Ectodermal cell (in vitro differentiated cells): ENCODE data around the gene ROBO1.

Experiments used
- H3K27ac ChIP-seq: 2 replicates; pipeline ENCODE4 v1.7.0; 2013; ENCODE audit warnings: mild to moderate bottlenecking, low read depth, low read length; ENCODE audit not compliant: insufficient read depth, poor library complexity, severe bottlenecking
- H3K27me3 ChIP-seq: 2 replicates; pipeline ENCODE4 v1.7.0; 2013; ENCODE audit warnings: mild to moderate bottlenecking, low read length; ENCODE audit not compliant: insufficient read depth, control insufficient read depth, poor library complexity, severe bottlenecking
- H3K36me3 ChIP-seq: one replicate; pipeline ENCODE4 v1.7.0; 2013; ENCODE audit warnings: low read length; ENCODE audit not compliant: control insufficient read depth, insufficient read depth
- H3K4me1 ChIP-seq: one replicate; pipeline ENCODE4 v1.7.0; 2013; ENCODE audit warnings: low read length; ENCODE audit not compliant: control insufficient read depth, insufficient read depth
- H3K4me3 ChIP-seq: 2 replicates; pipeline ENCODE4 v1.7.0; 2013; ENCODE audit warnings: low read depth, low read length, control low read depth; ENCODE audit not compliant: insufficient read depth
- H3K9me3 ChIP-seq: 2 replicates; pipeline ENCODE4 v1.7.0; 2013; ENCODE audit warnings: mild to moderate bottlenecking, low read length, moderate library complexity; ENCODE audit not compliant: control insufficient read depth
- WGBS, 2 experiments: methylation state at CpG; one replicate each; pipeline ENCODE4 v1.1.7; 2013; ENCODE audit warnings: missing lambda C conversion rate in 2 of 2; 5-methylcytosine and 5-hydroxymethylcytosine counted together

ROBO1 gene

GRCh38 chr3:78601249-78601648 is 1166.5 kb downstream of the ROBO1 start:
- Histone ChIP-seq H3K9me3 (no peaks in the 10 kb centered on the region), H3K27me3 (no peaks in the 10 kb centered on the region), H3K36me3 (peaks cover 6% of the 10 kb centered on the region), H3K4me3 (no peak overlapping the region), H3K4me1 (no peaks in the 10 kb centered on the region), H3K27ac (no peak overlapping the region)
- 89 to 95% methylated on average over 2 of the region's 2 CpGs for WGBS, 2 experiments

GRCh38 chr3:78589778-78590177 is 1178.0 kb downstream of the ROBO1 start:
- H3K4me3 ChIP-seq = no peak overlapping the region
- H3K36me3 ChIP-seq = no peaks in the 10 kb centered on the region
- no peaks in the 10 kb centered on the region for H3K9me3 ChIP-seq
- 20 to 35% methylated on average over 1 of the region's 1 CpG for WGBS, 2 experiments
- H3K4me1 ChIP-seq = no peaks in the 10 kb centered on the region
- no peak overlapping the region for H3K27ac ChIP-seq
- H3K27me3 ChIP-seq = no peaks in the 10 kb centered on the region

- 89 to 93% methylated on average over 2 of the region's 3 CpGs for WGBS, 2 experiments
- no peaks in the 10 kb centered on the region for H3K9me3 ChIP-seq
- no peaks in the 10 kb centered on the region for H3K36me3 ChIP-seq
- H3K27ac ChIP-seq = no peak overlapping the region
- no peaks in the 10 kb centered on the region for H3K27me3 ChIP-seq
- no peaks in the 10 kb centered on the region for H3K4me1 ChIP-seq
- H3K4me3 ChIP-seq = no peak overlapping the region
These were observed 1178.7 kb downstream of the ROBO1 start for GRCh38 chr3:78588906-78589621.

GRCh38 chr3:78580681-78581080 is 1187.1 kb downstream of the ROBO1 start:
- H3K27ac ChIP-seq = no peak overlapping the region
- no peaks in the 10 kb centered on the region for H3K4me1 ChIP-seq
- H3K36me3 ChIP-seq = no peaks in the 10 kb centered on the region
- H3K9me3 ChIP-seq = no peaks in the 10 kb centered on the region
- no peak overlapping the region for H3K4me3 ChIP-seq
- 84 to 95% methylated on average over 2 of the region's 2 CpGs for WGBS, 2 experiments
- no peaks in the 10 kb centered on the region for H3K27me3 ChIP-seq

- Histone ChIP-seq H3K27me3 (no peaks in the 10 kb centered on the region), H3K4me3 (no peak overlapping the region), H3K27ac (no peak overlapping the region), H3K4me1 (no peaks in the 10 kb centered on the region), H3K9me3 (no peaks in the 10 kb centered on the region), H3K36me3 (no peaks in the 10 kb centered on the region)
- WGBS, 2 experiments = 89 to 98% methylated on average over 1 of the region's 1 CpG
These were observed 1196.3 kb downstream of the ROBO1 start for GRCh38 chr3:78571486-78571885.

DNA sequence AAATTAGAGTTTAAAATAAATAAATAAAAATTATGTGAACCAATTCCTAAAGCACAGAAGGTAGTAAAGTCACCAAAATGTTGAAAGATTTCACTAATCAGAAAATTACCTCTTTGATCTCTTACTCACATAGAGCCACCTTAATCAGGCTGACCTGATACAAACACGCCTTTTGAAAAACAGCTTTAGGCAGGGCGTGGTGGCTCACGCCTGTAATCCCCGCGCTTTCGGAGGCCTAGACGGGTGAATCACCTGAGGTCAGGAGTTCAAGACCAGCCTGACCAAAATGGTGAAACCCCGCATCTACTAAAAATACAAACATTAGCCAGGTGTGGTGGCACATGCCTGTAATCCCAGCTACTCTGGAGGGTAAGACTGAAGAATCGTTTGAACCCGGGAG is 1197.3 kb downstream of the ROBO1 start:
- 93 to 96% methylated on average over 10 of the region's 10 CpGs for WGBS, 2 experiments
- Histone ChIP-seq H3K4me3 (no peak overlapping the region), H3K9me3 (no peaks in the 10 kb centered on the region), H3K36me3 (no peaks in the 10 kb centered on the region), H3K4me1 (no peaks in the 10 kb centered on the region), H3K27me3 (no peaks in the 10 kb centered on the region), H3K27ac (no peak overlapping the region)

- WGBS, 2 experiments = 90 to 97% methylated on average over 5 to 6 of the region's 6 CpGs
- no peaks in the 10 kb centered on the region for H3K9me3 ChIP-seq
- no peaks in the 10 kb centered on the region for H3K4me1 ChIP-seq
- no peaks in the 10 kb centered on the region for H3K36me3 ChIP-seq
- H3K27ac ChIP-seq = no peak overlapping the region
- H3K27me3 ChIP-seq = no peaks in the 10 kb centered on the region
- H3K4me3 ChIP-seq = no peak overlapping the region
These were observed 1198.0 kb downstream of the ROBO1 start for GRCh38 chr3:78569804-78570203.

- 87 to 91% methylated on average over 1 of the region's 1 CpG for WGBS, 2 experiments
- H3K4me1 ChIP-seq = no peaks in the 10 kb centered on the region
- no peak overlapping the region for H3K4me3 ChIP-seq
- H3K27me3 ChIP-seq = no peaks in the 10 kb centered on the region
- no peaks in the 10 kb centered on the region for H3K36me3 ChIP-seq
- H3K9me3 ChIP-seq = no peaks in the 10 kb centered on the region
- H3K27ac ChIP-seq = no peak overlapping the region
These were observed 1202.1 kb downstream of the ROBO1 start for GRCh38 chr3:78565712-78566111.

DNA sequence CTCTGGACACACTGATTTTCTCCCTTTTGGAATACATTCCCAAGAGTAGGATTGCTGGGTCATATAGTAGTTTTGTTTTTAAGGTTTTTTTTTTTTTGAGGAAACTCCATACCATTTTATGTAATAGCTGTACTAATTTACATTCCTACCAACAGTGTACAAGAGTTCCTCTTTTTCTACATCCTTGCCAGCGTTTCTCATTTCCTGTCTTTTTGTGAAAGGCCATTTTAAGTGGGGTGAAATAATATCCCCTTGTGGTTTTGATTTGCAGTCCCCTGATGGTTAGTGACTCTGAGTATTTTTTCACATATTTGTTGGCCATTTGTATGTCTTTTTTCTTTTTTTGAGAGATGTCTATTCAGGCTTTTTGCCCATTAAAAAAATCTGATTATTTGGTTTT is 1205.5 kb downstream of the ROBO1 start:
- Histone ChIP-seq H3K9me3 (no peaks in the 10 kb centered on the region), H3K36me3 (no peaks in the 10 kb centered on the region), H3K4me3 (no peak overlapping the region), H3K27ac (no peak overlapping the region), H3K4me1 (no peaks in the 10 kb centered on the region), H3K27me3 (no peaks in the 10 kb centered on the region)
- 100% methylated on average over 1 of the region's 1 CpG; no CpG with 5 or more reads in 1 of the 2 experiments for WGBS, 2 experiments
